Spleen (tissue), 11 donors: ENCODE measurements around the gene AK2. TPM values are rescaled to one million over a fixed set of nuclear protein-coding genes. Genes with fewer than 3 reads are reported as not detected.
"Not testable (repeated sequence)": the region's sequence is repeated elsewhere in the genome, so short reads cannot be mapped to it uniquely, and the experiment has no call there.

Experiments used
- DNase-seq: peaks from one replicate; pipeline ENCODE4 v3.0.0-alpha.2; 2020
- H3K27ac ChIP-seq, 8 donors: fragments of 200-600 bp; sonication (generic) in 7 of 8; 1 replicate in 4 of 8; 2 replicates in 4 of 8; pipeline versions ENCODE4 v1.5.0 to v1.8.0; 2016 to 2021; ENCODE audit warnings: inconsistent platforms in 4 of 8, mild to moderate bottlenecking in 4 of 8, moderate library complexity in 1 of 8
- H3K27me3 ChIP-seq, 7 donors: fragments of 200-600 bp; sonication (generic) in 6 of 7; replicated peaks in 1 of 7; 1 replicate in 4 of 7; 2 replicates in 3 of 7; pipeline versions ENCODE4 v1.5.0 to v1.8.0; 2016 to 2021; ENCODE audit warnings: inconsistent platforms in 3 of 7, mild to moderate bottlenecking in 1 of 7
- H3K36me3 ChIP-seq, 6 donors: fragments of 200-600 bp; sonication (generic) in 5 of 6; 1 replicate in 4 of 6; 2 replicates in 2 of 6; pipeline versions ENCODE4 v1.5.0 to v1.8.0; 2016 to 2021; ENCODE audit warnings: inconsistent platforms in 2 of 6
- H3K4me1 ChIP-seq, 6 donors: fragments of 200-600 bp; sonication (generic) in 5 of 6; 1 replicate in 3 of 6; 2 replicates in 3 of 6; pipeline versions ENCODE4 v1.5.0 to v1.8.0; 2016 to 2021; ENCODE audit warnings: inconsistent platforms in 3 of 6
- H3K4me3 ChIP-seq, 8 donors: fragments of 200-600 bp; sonication (generic) in 7 of 8; 1 replicate in 4 of 8; 2 replicates in 4 of 8; pipeline versions ENCODE4 v1.5.0 to v1.8.0; 2016 to 2021; ENCODE audit warnings: inconsistent platforms in 4 of 8, mild to moderate bottlenecking in 4 of 8, moderate library complexity in 2 of 8
- H3K9me3 ChIP-seq, 8 donors: fragments of 200-600 bp; sonication (generic) in 7 of 8; 1 replicate in 4 of 8; 2 replicates in 4 of 8; pipeline versions ENCODE4 v1.5.0 to v1.8.0; 2016 to 2021; ENCODE audit warnings: inconsistent platforms in 4 of 8
- POLR2A ChIP-seq, 3 donors: fragments of 450-650 bp; IDR thresholded peaks; one replicate each; pipeline ENCODE4 v1.5.1; 2017; ENCODE audit warnings: antibody characterized with exemption in 3 of 3, mild to moderate bottlenecking in 1 of 3
- POLR2AphosphoS5 ChIP-seq, 3 donors: sonication (generic); formaldehyde crosslinking; IDR thresholded peaks; one replicate each; pipeline ENCODE4 v1.5.1; 2017; ENCODE audit warnings: antibody characterized with exemption in 3 of 3
- WGBS, 5 donors: extraction: QIAGEN DNeasy Blood & Tissue Kit in 3 of 5; methylation state at CpG; one replicate each; pipeline versions ENCODE4 v1.1.5 to v1.1.7; 2013 to 2018; 5-methylcytosine and 5-hydroxymethylcytosine counted together
- intact Hi-C: fragments of 100-400 bp; cut with DNase I; formaldehyde crosslinking; loops from one replicate; pipeline ENCODE4 v1.15.0; 2023; ENCODE audit warnings: low total_unique reads
- polyA plus RNA-seq, 3 donors: library from polyadenylated mRNA; stranded (reverse); fragments of 200-250 nt; gene quantifications; one replicate each; pipeline ENCODE4 v1.2.1, GENCODE V29; 2013
- total RNA-seq, 7 donors: library from RNA; depleted of rRNA in 3 of 7; stranded (reverse); fragments of >200 nt in 3 of 7; fragmentation: NEBNext Ultra II Directional in 4 of 7; extraction: Animal tissue kit (Norgen Biotek cat#: 25700) in 4 of 7; gene quantifications; one replicate each; pipeline versions ENCODE4 v1.1.0 to v1.2.1, GENCODE V29; 2016 to 2021
- TF ChIP-seq, protein P1 (sequence below), 11 experiments: fragments of 200-600 bp in 7 of 11; fragments of 450-650 bp in 4 of 11; sonication (generic) in 4 of 11; IDR thresholded peaks in 8 of 11; conservative IDR thresholded peaks in 3 of 11; 1 replicate in 7 of 11; 2 replicates in 4 of 11; pipeline versions ENCODE4 v1.4.0 to v1.8.0; 2016 to 2021; ENCODE audit warnings: antibody characterized with exemption in 11 of 11, inconsistent platforms in 4 of 11, mild to moderate bottlenecking in 1 of 11
- donor health status: healthy with polysubstance abuse.
- donor health status: DM: no; HTN: no; CAD: no; lungs with moderate emphysema.
- donor health status: DM: no; HTN: no; CAD: no.
- donor health status: Bipolar disorder and iron deficiency.
- donor health status: healthy.
- donor health status: DM: no; HTN: no; CAD: no.
- donor health status: DM: yes; HTN: yes; CAD: no.

The AK2 gene
- total and polyA plus RNA-seq, 10 donors = 42.8 to 139 (median 92.3) TPM

- Histone ChIP-seq H3K9me3 (no peaks in the 10 kb centered on the region), H3K36me3 (peaks cover 0 to 60% (median 7%) of the 10 kb centered on the region in 6 donors), H3K4me3 (no peak overlapping the region), H3K27me3 (no peaks in the 10 kb centered on the region), H3K27ac (no peak overlapping the region), H3K4me1 (peaks cover 0 to 89% (median 54%) of the 10 kb centered on the region in 6 donors)
- TF ChIP-seq POLR2AphosphoS5 (IDR thresholded peaks at IDR 0.05) = no peak
- no peak for TF ChIP-seq POLR2A (IDR thresholded peaks at IDR 0.05)
- TF ChIP-seq, protein P1, sequence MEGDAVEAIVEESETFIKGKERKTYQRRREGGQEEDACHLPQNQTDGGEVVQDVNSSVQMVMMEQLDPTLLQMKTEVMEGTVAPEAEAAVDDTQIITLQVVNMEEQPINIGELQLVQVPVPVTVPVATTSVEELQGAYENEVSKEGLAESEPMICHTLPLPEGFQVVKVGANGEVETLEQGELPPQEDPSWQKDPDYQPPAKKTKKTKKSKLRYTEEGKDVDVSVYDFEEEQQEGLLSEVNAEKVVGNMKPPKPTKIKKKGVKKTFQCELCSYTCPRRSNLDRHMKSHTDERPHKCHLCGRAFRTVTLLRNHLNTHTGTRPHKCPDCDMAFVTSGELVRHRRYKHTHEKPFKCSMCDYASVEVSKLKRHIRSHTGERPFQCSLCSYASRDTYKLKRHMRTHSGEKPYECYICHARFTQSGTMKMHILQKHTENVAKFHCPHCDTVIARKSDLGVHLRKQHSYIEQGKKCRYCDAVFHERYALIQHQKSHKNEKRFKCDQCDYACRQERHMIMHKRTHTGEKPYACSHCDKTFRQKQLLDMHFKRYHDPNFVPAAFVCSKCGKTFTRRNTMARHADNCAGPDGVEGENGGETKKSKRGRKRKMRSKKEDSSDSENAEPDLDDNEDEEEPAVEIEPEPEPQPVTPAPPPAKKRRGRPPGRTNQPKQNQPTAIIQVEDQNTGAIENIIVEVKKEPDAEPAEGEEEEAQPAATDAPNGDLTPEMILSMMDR (IDR thresholded peaks at IDR 0.05 in 8 of 11, conservative IDR thresholded peaks at IDR 0.05 in 3 of 11) = no peak
- no peak for DNase-seq
- 88 to 95% (median 92%) methylated on average over 4 of the region's 4 CpGs for WGBS, 5 donors
- intact Hi-C loops = no loop called here
Observed at GRCh38 chr1:33029209-33029608, 7.5 kb downstream of the AK2 start.

- H3K27me3 ChIP-seq = no peaks in the 10 kb centered on the region
- H3K9me3 ChIP-seq = no peaks in the 10 kb centered on the region
- H3K27ac ChIP-seq = no peak overlapping the region
- DNase-seq = no peak
- TF ChIP-seq, protein P1 (IDR thresholded peaks at IDR 0.05 in 8 of 11, conservative IDR thresholded peaks at IDR 0.05 in 3 of 11) = no peak
- TF ChIP-seq POLR2AphosphoS5 (IDR thresholded peaks at IDR 0.05) = no peak
- TF ChIP-seq POLR2A (IDR thresholded peaks at IDR 0.05) = no peak
- peaks cover 0 to 77% (median 38%) of the 10 kb centered on the region in 6 donors for H3K36me3 ChIP-seq
- 95 to 99% (median 96%) methylated on average over 4 of the region's 4 CpGs for WGBS, 5 donors
- intact Hi-C loops = no loop called here
- H3K4me3 ChIP-seq = no peak overlapping the region
- H3K4me1 ChIP-seq = peaks cover 0 to 54% (median 19%) of the 10 kb centered on the region in 6 donors
Observed at GRCh38 chr1:33025761-33026160, 10.9 kb downstream of the AK2 start.

DNA sequence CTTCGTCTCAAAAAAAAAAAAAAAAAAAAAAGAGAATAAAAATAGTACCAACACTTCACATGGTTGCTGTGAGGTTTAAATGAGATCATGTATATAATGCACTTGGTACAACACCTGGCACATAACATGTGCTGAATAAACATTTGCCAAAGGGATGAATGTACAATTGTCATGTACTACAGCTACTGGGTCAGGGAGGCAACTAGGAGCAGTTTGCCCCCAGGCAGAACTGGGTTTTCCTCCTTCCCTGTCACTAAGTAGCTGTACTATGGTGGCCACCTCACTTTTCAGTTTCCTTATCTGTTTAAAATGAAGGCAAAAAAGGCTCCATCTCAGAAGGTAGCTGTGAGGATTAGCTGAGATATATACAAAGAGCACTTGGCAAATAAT is 11.5 kb downstream of the AK2 start:
- DNase-seq = no peak
- Histone ChIP-seq H3K36me3 (peaks cover 0 to 78% (median 41%) of the 10 kb centered on the region in 6 donors), H3K27ac (no peak overlapping the region), H3K9me3 (no peaks in the 10 kb centered on the region), H3K4me3 (no peak overlapping the region), H3K4me1 (peaks cover 0 to 49% (median 16%) of the 10 kb centered on the region in 6 donors), H3K27me3 (no peaks in the 10 kb centered on the region)
- intact Hi-C loops = no loop called here
- TF ChIP-seq POLR2AphosphoS5 (IDR thresholded peaks at IDR 0.05) (no peak), POLR2A (IDR thresholded peaks at IDR 0.05) (no peak)
- TF ChIP-seq, protein P1 (IDR thresholded peaks at IDR 0.05 in 8 of 11, conservative IDR thresholded peaks at IDR 0.05 in 3 of 11) = no peak
- WGBS, 5 donors = 14 to 81% (median 44%) methylated on average over 1 of the region's 1 CpG

DNA sequence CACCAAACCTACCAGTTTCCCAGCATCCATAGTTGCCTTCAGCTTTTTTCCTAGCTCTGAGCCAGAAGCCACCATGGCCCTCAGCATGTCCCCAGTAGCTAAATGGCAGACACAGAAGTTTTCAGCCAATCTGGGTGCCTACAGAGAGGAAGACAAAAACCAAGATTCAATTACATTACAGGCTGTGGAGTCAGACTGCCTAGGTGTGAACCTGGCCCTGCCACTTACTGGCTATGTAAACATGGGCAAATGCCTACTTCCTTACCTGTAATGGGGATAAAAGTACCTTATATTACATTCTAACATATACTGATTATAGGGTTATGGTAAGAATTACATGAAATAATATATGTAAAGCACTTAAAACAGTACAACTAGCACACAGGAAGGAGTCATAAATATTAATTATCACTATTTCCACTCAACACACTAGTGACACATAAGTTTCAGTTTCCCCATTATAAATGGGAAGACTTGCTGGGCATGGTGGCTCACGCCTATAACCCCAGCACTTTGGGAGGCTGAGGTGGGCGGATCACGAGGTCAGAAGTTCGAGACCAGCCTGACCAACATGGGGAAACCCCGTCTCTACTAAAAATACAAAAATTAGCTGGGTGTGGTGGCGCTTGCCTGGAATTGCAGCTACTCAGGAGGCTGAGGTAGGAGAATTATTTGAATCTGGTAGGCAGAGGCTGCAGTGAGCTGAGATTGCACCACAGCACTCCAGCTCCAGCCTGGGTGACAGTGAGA is 12.1 kb downstream of the AK2 start:
- Histone ChIP-seq H3K27ac (peak overlapping the region in 1 of 8 donors; percentile 4), H3K4me1 (peaks cover 0 to 43% (median 15%) of the 10 kb centered on the region in 6 donors), H3K36me3 (peaks cover 0 to 78% (median 44%) of the 10 kb centered on the region in 6 donors)
- H3K27me3 ChIP-seq, H3K9me3 ChIP-seq, H3K4me3 ChIP-seq, DNase-seq, intact Hi-C loops: not testable (repeated sequence)
- WGBS, 5 donors = 63 to 79% (median 69%) methylated on average over 6 of the region's 6 CpGs
